Measurements from ENCODE around the gene ADGRD1. TPM values are rescaled to one million over a fixed set of nuclear protein-coding genes. Genes with fewer than 3 reads are reported as not detected.

The ADGRD1 gene
- total and polyA plus RNA-seq, 2 of the 8 experiments (the other 6 are each of a cell fraction or from before 2014, with no cell fraction given), result 0.36 to 0.48 TPM

DNA sequence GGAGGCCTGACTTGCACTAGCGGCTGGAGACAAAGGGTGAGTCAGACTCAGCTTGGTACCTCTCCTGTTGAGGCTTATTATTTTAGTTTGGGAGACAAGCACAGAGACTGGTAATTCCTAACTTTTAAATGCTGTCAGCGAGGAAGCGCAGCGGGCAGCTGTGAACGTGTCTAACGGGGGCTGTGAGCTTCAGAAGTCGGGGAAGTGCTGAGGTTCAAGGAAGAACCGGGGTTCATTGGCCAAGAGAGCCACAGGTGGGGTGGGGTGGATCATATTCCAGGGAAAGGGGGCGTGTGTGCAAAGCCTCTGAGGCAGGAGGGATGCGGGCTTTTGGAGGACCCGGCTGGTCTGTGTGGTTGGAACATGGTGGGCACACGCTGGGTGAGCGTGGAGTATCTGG is 36.1 kb upstream of the ADGRD1 start (continued):
- TF ChIP-seq, protein P1, sequence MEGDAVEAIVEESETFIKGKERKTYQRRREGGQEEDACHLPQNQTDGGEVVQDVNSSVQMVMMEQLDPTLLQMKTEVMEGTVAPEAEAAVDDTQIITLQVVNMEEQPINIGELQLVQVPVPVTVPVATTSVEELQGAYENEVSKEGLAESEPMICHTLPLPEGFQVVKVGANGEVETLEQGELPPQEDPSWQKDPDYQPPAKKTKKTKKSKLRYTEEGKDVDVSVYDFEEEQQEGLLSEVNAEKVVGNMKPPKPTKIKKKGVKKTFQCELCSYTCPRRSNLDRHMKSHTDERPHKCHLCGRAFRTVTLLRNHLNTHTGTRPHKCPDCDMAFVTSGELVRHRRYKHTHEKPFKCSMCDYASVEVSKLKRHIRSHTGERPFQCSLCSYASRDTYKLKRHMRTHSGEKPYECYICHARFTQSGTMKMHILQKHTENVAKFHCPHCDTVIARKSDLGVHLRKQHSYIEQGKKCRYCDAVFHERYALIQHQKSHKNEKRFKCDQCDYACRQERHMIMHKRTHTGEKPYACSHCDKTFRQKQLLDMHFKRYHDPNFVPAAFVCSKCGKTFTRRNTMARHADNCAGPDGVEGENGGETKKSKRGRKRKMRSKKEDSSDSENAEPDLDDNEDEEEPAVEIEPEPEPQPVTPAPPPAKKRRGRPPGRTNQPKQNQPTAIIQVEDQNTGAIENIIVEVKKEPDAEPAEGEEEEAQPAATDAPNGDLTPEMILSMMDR (IDR thresholded peaks at IDR 0.05; ENCODE audit: control extremely low read depth in 1 of 3, insufficient read depth in 1 of 3, low read depth in 1 of 3, low read length in 3 of 3), result no peak
- TF ChIP-seq POLR2A (IDR thresholded peaks at IDR 0.05; ENCODE audit: control extremely low read depth in 1 of 2, low read depth in 2 of 2, low read length in 2 of 2), result no peak
- TF ChIP-seq POU5F1 (IDR thresholded peaks at IDR 0.05; ENCODE audit: low read depth, low read length), result no peak
- TF ChIP-seq SIN3A (conservative IDR thresholded peaks at IDR 0.05 in 1 of 2, IDR thresholded peaks at IDR 0.05 in 1 of 2; ENCODE audit: low read depth in 1 of 2, low read length in 2 of 2), result no peak
- TF ChIP-seq FOSL1 (IDR thresholded peaks at IDR 0.05; ENCODE audit: insufficient read depth, low read depth, low read length), result no peak

Data from H1 (cell line).